T-cell (primary cell): ENCODE measurements around the gene SGIP1. TPM values are rescaled to one million over a fixed set of nuclear protein-coding genes. Genes with fewer than 3 reads are reported as not detected.
A peak's percentile ranks its signal among the peaks of the same experiment; 100 is the strongest.

Experiments
- ATAC-seq, 4 experiments: fragments of 200-7000 bp in 3 of 4; fragments of 150-1000 bp in 1 of 4; cut with Tn5 transposase; replicated peaks in 1 of 4; 1 replicate in 3 of 4; 2 replicates in 1 of 4; pipeline ENCODE4 v1.10.0; 2021; ENCODE audit warnings: moderate library complexity in 3 of 4, mild to moderate bottlenecking in 2 of 4, moderate number of reproducible peaks in 1 of 4
- CTCF ChIA-PET, 2 donors: fragments of 300-600 bp; sonication (Branson Sonifier 250); formaldehyde crosslinking; loops; one replicate each; lab custom pipeline; 2022; ENCODE audit warnings: antibody characterized with exemption in 2 of 2; lab: Charles Lee
- POLR2A ChIA-PET, 2 donors: fragments of 300-600 bp; sonication (Branson Sonifier 250); formaldehyde crosslinking; loops; one replicate each; lab custom pipeline; 2022; ENCODE audit warnings: antibody characterized with exemption in 2 of 2; lab: Charles Lee
- DNase-seq, 35 experiments: peaks; one replicate each; pipeline versions ENCODE4 v3.0.0 to v3.0.0-alpha.2; 2013 to 2023
- H3K27ac ChIP-seq: one replicate; pipeline ENCODE4 v1.5.1; 2013; ENCODE audit warnings: low read length
- H3K27me3 ChIP-seq, 2 experiments: replicated peaks in 1 of 2; 1 replicate in 1 of 2; 2 replicates in 1 of 2; pipeline versions ENCODE4 v1.6.1 to v1.7.0; 2013; ENCODE audit warnings: low read length in 1 of 2, mixed read lengths in 1 of 2; ENCODE audit not compliant: control insufficient read depth in 2 of 2, insufficient read depth in 2 of 2; ENCODE audit errors: extremely low read depth in 1 of 2
- H3K36me3 ChIP-seq, 2 donors: 1 replicate in 1 of 2; 2 replicates in 1 of 2; pipeline versions ENCODE4 v1.6.1 to v1.7.0; 2013; ENCODE audit warnings: low read length in 1 of 2; ENCODE audit not compliant: control insufficient read depth in 2 of 2, insufficient read depth in 1 of 2; ENCODE audit errors: extremely low read depth in 1 of 2
- H3K4me1 ChIP-seq, 2 experiments: 1 replicate in 1 of 2; 2 replicates in 1 of 2; pipeline versions ENCODE4 v1.6.1 to v1.7.0; 2013; ENCODE audit warnings: low read length in 2 of 2, mixed read lengths in 1 of 2; ENCODE audit not compliant: insufficient read depth in 2 of 2, control insufficient read depth in 1 of 2; ENCODE audit errors: extremely low read depth in 1 of 2
- H3K4me3 ChIP-seq, 2 donors: 1 replicate in 1 of 2; 2 replicates in 1 of 2; pipeline versions ENCODE4 v1.5.1 to v1.7.0; 2013; ENCODE audit warnings: mild to moderate bottlenecking in 2 of 2, low read length in 1 of 2, moderate library complexity in 1 of 2; ENCODE audit not compliant: control insufficient read depth in 1 of 2; ENCODE audit errors: extremely low read depth in 1 of 2
- H3K9me3 ChIP-seq: 2 replicates; pipeline ENCODE4 v1.7.0; 2013
- H3K27ac Mint-ChIP-seq, 2 donors: one replicate each; pipeline ENCODE4 v1.8.0; 2020 to 2021; ENCODE audit warnings: mild to moderate bottlenecking in 2 of 2, mixed read lengths in 2 of 2
- H3K27me3 Mint-ChIP-seq, 2 donors: one replicate each; pipeline ENCODE4 v1.8.0; 2021 to 2022; ENCODE audit warnings: mixed read lengths in 2 of 2
- H3K36me3 Mint-ChIP-seq: one replicate; pipeline ENCODE4 v1.8.0; 2021; ENCODE audit warnings: mixed read lengths
- H3K4me1 Mint-ChIP-seq, 3 donors: one replicate each; pipeline ENCODE4 v1.8.0; 2020 to 2022; ENCODE audit warnings: mixed read lengths in 3 of 3, mild to moderate bottlenecking in 1 of 3
- H3K4me3 Mint-ChIP-seq, 3 donors: one replicate each; pipeline ENCODE4 v1.8.0; 2020 to 2022; ENCODE audit warnings: mild to moderate bottlenecking in 3 of 3, mixed read lengths in 3 of 3, moderate library complexity in 3 of 3
- H3K9me3 Mint-ChIP-seq, 3 donors: one replicate each; pipeline ENCODE4 v1.8.0; 2020 to 2022; ENCODE audit warnings: mixed read lengths in 3 of 3
- WGBS: methylation state at CpG from one replicate; pipeline ENCODE4 v1.1.5; 2013; ENCODE audit warnings: missing lambda C conversion rate; ENCODE audit not compliant: insufficient coverage; 5-methylcytosine and 5-hydroxymethylcytosine counted together
- total RNA-seq, 35 experiments: library from RNA in 6 of 35; stranded (reverse) in 6 of 35; fragments of 120-200 nt in 1 of 35; gene quantifications; one replicate each; pipeline versions ENCODE4 v1.2.1 to v1.2.4 and lab custom pipeline; 2013 to 2026

Gene SGIP1
- total RNA-seq, 5 donors from 2014 or later (not counting 1 experiment from before 2014, with no cell fraction given): not detected

- Histone ChIP-seq H3K36me3 (no peaks in the 10 kb centered on the region), H3K4me1 (no peaks in the 10 kb centered on the region), H3K9me3 (no peaks in the 10 kb centered on the region), H3K27ac (no peak overlapping the region), H3K27me3 (no peaks in the 10 kb centered on the region), H3K4me3 (no peak overlapping the region)
- H3K9me3 Mint-ChIP-seq: no peaks in the 10 kb centered on the region
- no CpG with 5 or more reads among the region's 1 CpG for WGBS
- H3K4me3 Mint-ChIP-seq: no peak overlapping the region
- ChIA-PET POLR2A (no interaction called here), CTCF (no interaction called here)
- no peak overlapping the region for H3K27ac Mint-ChIP-seq
- DNase-seq: no peak
- no peak for ATAC-seq
- peaks cover 6 to 18% of the 10 kb centered on the region in 2 donors for H3K27me3 Mint-ChIP-seq
- H3K36me3 Mint-ChIP-seq: no peaks in the 10 kb centered on the region
- no peaks in the 10 kb centered on the region for H3K4me1 Mint-ChIP-seq
These were observed 39.5 kb upstream of the SGIP1 start for GRCh38 chr1:66494482-66494881.

GRCh38 chr1:66495495-66495894 is 38.5 kb upstream of the SGIP1 start:
- CTCF ChIA-PET: interaction anchor here in 1 of 2 donors (0.9 kb wide), 1 partner anchor 17 kb away, joined by 3 read pairs; no protein-coding TSS in a partner anchor
- WGBS: 86% methylated on average over 1 of the region's 1 CpG

GRCh38 chr1:66497910-66498309 is 36.0 kb upstream of the SGIP1 start:
- 100% methylated on average over 2 of the region's 3 CpGs for whole genome bisulfite sequencing
- POLR2A ChIA-PET: no interaction called here

More at GRCh38 chr1:66495495-66495894, 38.5 kb upstream of the SGIP1 start:
- ATAC-seq: no peak
- no peaks in the 10 kb centered on the region for H3K9me3 ChIP-seq
- H3K4me1 Mint-ChIP-seq: no peaks in the 10 kb centered on the region
- H3K4me3 Mint-ChIP-seq: no peak overlapping the region
- H3K27me3 ChIP-seq: no peaks in the 10 kb centered on the region
- H3K36me3 ChIP-seq: no peaks in the 10 kb centered on the region
- H3K4me1 ChIP-seq: no peaks in the 10 kb centered on the region
- H3K27ac Mint-ChIP-seq: no peak overlapping the region
- H3K4me3 ChIP-seq: no peak overlapping the region
- no peak for DNase-seq
- H3K27ac ChIP-seq: no peak overlapping the region
- no peaks in the 10 kb centered on the region for H3K36me3 Mint-ChIP-seq
- POLR2A ChIA-PET: no interaction called here
- H3K9me3 Mint-ChIP-seq: no peaks in the 10 kb centered on the region
- peaks cover 6 to 24% of the 10 kb centered on the region in 2 donors for H3K27me3 Mint-ChIP-seq

GRCh38 chr1:66500301-66500700 is 33.7 kb upstream of the SGIP1 start:
- Mint-ChIP-seq H3K4me1 (no peaks in the 10 kb centered on the region), H3K27ac (no peak overlapping the region), H3K27me3 (peaks cover 6 to 32% of the 10 kb centered on the region in 2 donors), H3K4me3 (no peak overlapping the region), H3K9me3 (no peaks in the 10 kb centered on the region), H3K36me3 (no peaks in the 10 kb centered on the region)
- no peak overlapping the region for H3K4me3 ChIP-seq
- peaks cover 0 to under 1% of the 10 kb centered on the region in 2 experiments for H3K27me3 ChIP-seq
- no peak overlapping the region for H3K27ac ChIP-seq
- no peaks in the 10 kb centered on the region for H3K4me1 ChIP-seq
- CTCF ChIA-PET: no interaction called here
- no peaks in the 10 kb centered on the region for H3K36me3 ChIP-seq
- H3K9me3 ChIP-seq: no peaks in the 10 kb centered on the region
- WGBS: no CpG with 5 or more reads among the region's 1 CpG
- POLR2A ChIA-PET: interaction anchor here in 1 of 2 donors (0.6 kb wide), 1 partner anchor 457 kb away, joined by 10 read pairs; no protein-coding TSS in a partner anchor
- ATAC-seq: no peak
- DNase-seq: no peak

More at GRCh38 chr1:66497910-66498309, 36.0 kb upstream of the SGIP1 start:
- no peaks in the 10 kb centered on the region for H3K36me3 ChIP-seq
- no peaks in the 10 kb centered on the region for H3K9me3 ChIP-seq
- H3K4me3 ChIP-seq: no peak overlapping the region
- peaks cover 6 to 28% of the 10 kb centered on the region in 2 donors for H3K27me3 Mint-ChIP-seq
- H3K4me1 Mint-ChIP-seq: no peaks in the 10 kb centered on the region
- H3K27ac Mint-ChIP-seq: no peak overlapping the region
- no peaks in the 10 kb centered on the region for H3K36me3 Mint-ChIP-seq
- H3K27me3 ChIP-seq: no peaks in the 10 kb centered on the region
- CTCF ChIA-PET: no interaction called here
- no peak for ATAC-seq
- H3K4me3 Mint-ChIP-seq: no peak overlapping the region
- H3K4me1 ChIP-seq: no peaks in the 10 kb centered on the region
- H3K9me3 Mint-ChIP-seq: no peaks in the 10 kb centered on the region
- H3K27ac ChIP-seq: no peak overlapping the region
- no peak for DNase-seq

GRCh38 chr1:66502086-66502485 is 31.9 kb upstream of the SGIP1 start:
- H3K4me3 Mint-ChIP-seq: no peak overlapping the region
- no CpG with 5 or more reads among the region's 1 CpG for WGBS
- no peak for DNase-seq
- H3K27ac ChIP-seq: no peak overlapping the region
- no peaks in the 10 kb centered on the region for H3K4me1 ChIP-seq
- H3K27me3 ChIP-seq: peaks cover 0 to 7% of the 10 kb centered on the region in 2 experiments
- CTCF ChIA-PET: interaction anchor here in 1 of 2 donors (0.7 kb wide), 1 partner anchor 546 kb away, joined by 3 read pairs; no protein-coding TSS in a partner anchor
- no peak overlapping the region for H3K4me3 ChIP-seq
- no peaks in the 10 kb centered on the region for H3K36me3 Mint-ChIP-seq
- no peaks in the 10 kb centered on the region for H3K9me3 ChIP-seq
- no peaks in the 10 kb centered on the region for H3K4me1 Mint-ChIP-seq
- no peaks in the 10 kb centered on the region for H3K36me3 ChIP-seq
- POLR2A ChIA-PET: no interaction called here
- peaks cover 7 to 37% of the 10 kb centered on the region in 2 donors for H3K27me3 Mint-ChIP-seq
- H3K9me3 Mint-ChIP-seq: no peaks in the 10 kb centered on the region
- no peak overlapping the region for H3K27ac Mint-ChIP-seq
- ATAC-seq: no peak

- Histone ChIP-seq H3K4me3 (no peak overlapping the region), H3K4me1 (no peaks in the 10 kb centered on the region), H3K27ac (no peak overlapping the region), H3K9me3 (no peaks in the 10 kb centered on the region), H3K36me3 (no peaks in the 10 kb centered on the region), H3K27me3 (peaks cover 0 to 7% of the 10 kb centered on the region in 2 experiments)
- peak in 2 of 4 experiments; percentile 37 to 42 for ATAC-seq
- ChIA-PET CTCF (interaction anchor here (0.5 to 2.0 kb wide), 9 partner anchors 22 to 571 kb away, joined by 3 to 9 read pairs (median 4); no protein-coding TSS in a partner anchor), POLR2A (no interaction called here)
- no peaks in the 10 kb centered on the region for H3K4me1 Mint-ChIP-seq
- no peaks in the 10 kb centered on the region for H3K36me3 Mint-ChIP-seq
- H3K27ac Mint-ChIP-seq: no peak overlapping the region
- DNase-seq: peak in 15 of 35 experiments; percentile 1 to 49 (median 7)
- peaks cover 3 to 29% of the 10 kb centered on the region in 2 donors for H3K27me3 Mint-ChIP-seq
- H3K9me3 Mint-ChIP-seq: no peaks in the 10 kb centered on the region
- no peak overlapping the region for H3K4me3 Mint-ChIP-seq
- WGBS: 0% methylated on average over 1 of the region's 3 CpGs
These were observed 30.0 kb upstream of the SGIP1 start for GRCh38 chr1:66503841-66504470.
